HEK293 (cell line): ENCODE measurements around the gene PROK1.

Source experiments
- CTCF ChIA-PET: fragments of 350-600 bp; formaldehyde crosslinking; extraction: SDS; loops from one replicate; lab custom pipeline; 2021; ENCODE audit warnings: antibody characterized with exemption; lab: Yijun Ruan, JAX
- POLR2A ChIA-PET: fragments of 300-600 bp; formaldehyde crosslinking; extraction: SDS; loops from one replicate; lab custom pipeline; 2020; ENCODE audit warnings: antibody characterized with exemption, inconsistent platforms; lab: Yijun Ruan, JAX
- H3K27ac ChIP-seq: fragments of 200-500 bp; sonication (Bioruptor generic); 2 replicates; pipeline ENCODE4 v1.5.1; 2014; ENCODE audit warnings: low read depth, low read length, control low read depth, inconsistent platforms; ENCODE audit errors: extremely low read depth
- H3K36me3 ChIP-seq, 2 experiments: fragments of 200-500 bp in 1 of 2; sonication (Bioruptor generic) in 1 of 2; 1 replicate in 1 of 2; 2 replicates in 1 of 2; pipeline ENCODE4 v1.5.1; 2014 to 2017; ENCODE audit warnings: inconsistent platforms in 2 of 2, low read length in 2 of 2; ENCODE audit not compliant: control insufficient read depth in 2 of 2, insufficient read depth in 1 of 2
- H3K4me1 ChIP-seq: fragments of 200-500 bp; sonication (Bioruptor generic); 2 replicates; pipeline ENCODE4 v1.5.1; 2014; ENCODE audit warnings: mild to moderate bottlenecking, low read length, inconsistent platforms; ENCODE audit not compliant: control insufficient read depth, insufficient read depth
- H3K4me3 ChIP-seq: 2 replicates; pipeline ENCODE4 v1.5.1; 2011; ENCODE audit warnings: low read depth, mild to moderate bottlenecking, control low read depth, low read length, moderate library complexity
- H3K9me3 ChIP-seq: fragments of 200-500 bp; sonication (Bioruptor generic); 2 replicates; pipeline ENCODE4 v1.5.1; 2014; ENCODE audit warnings: low read depth, low read length, inconsistent platforms; ENCODE audit not compliant: control insufficient read depth, insufficient read depth
- BCL11B ChIP-seq: fragments of 450-650 bp; formaldehyde crosslinking; IDR thresholded peaks from 2 replicates; pipeline ENCODE4 v1.5.1; 2016; ENCODE audit warnings: low read depth, missing biosample characterization, missing genetic modification characterization
- GLI2 ChIP-seq: fragments of 450-650 bp; formaldehyde crosslinking; IDR thresholded peaks from 2 replicates; pipeline ENCODE4; 2017; ENCODE audit warnings: missing biosample characterization, missing genetic modification characterization, low read depth, borderline replicate concordance
- GLI4 ChIP-seq: fragments of 450-650 bp; formaldehyde crosslinking; IDR thresholded peaks from 2 replicates; pipeline ENCODE4 v1.5.1; 2016; ENCODE audit warnings: missing biosample characterization, missing genetic modification characterization
- HOXD13 ChIP-seq: sonication (generic); formaldehyde crosslinking; IDR thresholded peaks from 2 replicates; pipeline ENCODE4 v1.8.0; 2022; ENCODE audit warnings: missing genetic modification reagents, borderline replicate concordance
- KLF1 ChIP-seq: fragments of 450-650 bp; formaldehyde crosslinking; IDR thresholded peaks from 2 replicates; pipeline ENCODE4 v1.5.1; 2016; ENCODE audit warnings: missing biosample characterization, missing genetic modification characterization
- MEIS1 ChIP-seq: sonication (generic); formaldehyde crosslinking; IDR thresholded peaks from 2 replicates; pipeline ENCODE4 v1.8.1; 2022; ENCODE audit warnings: missing genetic modification reagents, mild to moderate bottlenecking, borderline replicate concordance
- SCRT1 ChIP-seq: fragments of 450-650 bp; formaldehyde crosslinking; IDR thresholded peaks from 2 replicates; pipeline ENCODE4 v1.5.1; 2016; ENCODE audit warnings: missing biosample characterization, missing genetic modification characterization, borderline replicate concordance
- SP3 ChIP-seq: fragments of 450-650 bp; formaldehyde crosslinking; IDR thresholded peaks from 2 replicates; pipeline ENCODE4 v1.5.1; 2016; ENCODE audit warnings: missing biosample characterization, missing genetic modification characterization
- WT1 ChIP-seq: fragments of 450-650 bp; formaldehyde crosslinking; IDR thresholded peaks from 2 replicates; pipeline ENCODE4 v1.5.1; 2016; ENCODE audit warnings: missing biosample characterization, missing genetic modification characterization
- YY1 ChIP-seq: fragments of 450-650 bp; formaldehyde crosslinking; IDR thresholded peaks from 2 replicates; pipeline ENCODE4 v1.5.1; 2018; ENCODE audit warnings: missing biosample characterization, missing genetic modification characterization
- ZBTB17 ChIP-seq: fragments of 450-650 bp; formaldehyde crosslinking; IDR thresholded peaks from 2 replicates; pipeline ENCODE4 v1.5.1; 2016; ENCODE audit warnings: missing biosample characterization, missing genetic modification characterization
- ZBTB21 ChIP-seq: fragments of 450-650 bp; formaldehyde crosslinking; IDR thresholded peaks from 2 replicates; pipeline ENCODE4 v1.5.1; 2017; ENCODE audit warnings: missing biosample characterization, missing genetic modification characterization
- ZFHX2 ChIP-seq: fragments of 450-650 bp; formaldehyde crosslinking; conservative IDR thresholded peaks from 2 replicates; pipeline ENCODE4 v1.5.1; 2016; ENCODE audit warnings: missing biosample characterization, missing genetic modification characterization
- ZFP41 ChIP-seq: fragments of 450-650 bp; formaldehyde crosslinking; IDR thresholded peaks from 2 replicates; pipeline ENCODE4 v1.5.1; 2016; ENCODE audit warnings: missing biosample characterization, missing genetic modification characterization, borderline replicate concordance
- ZNF112 ChIP-seq: fragments of 450-650 bp; formaldehyde crosslinking; IDR thresholded peaks from 2 replicates; pipeline ENCODE4 v1.5.0; 2017; ENCODE audit warnings: missing biosample characterization, missing genetic modification characterization
- ZNF184 ChIP-seq: fragments of 450-650 bp; IDR thresholded peaks from 2 replicates; pipeline ENCODE4 v1.5.1; 2018; ENCODE audit warnings: missing biosample characterization, mild to moderate bottlenecking, missing genetic modification characterization
- ZNF202 ChIP-seq: fragments of 450-650 bp; formaldehyde crosslinking; IDR thresholded peaks from 2 replicates; pipeline ENCODE4 v1.5.1; 2016; ENCODE audit warnings: missing biosample characterization, missing genetic modification characterization, borderline replicate concordance
- ZNF223 ChIP-seq: fragments of 450-650 bp; formaldehyde crosslinking; IDR thresholded peaks from 2 replicates; pipeline ENCODE4 v1.5.1; 2016; ENCODE audit warnings: missing biosample characterization, missing genetic modification characterization
- ZNF248 ChIP-seq: fragments of 450-650 bp; formaldehyde crosslinking; IDR thresholded peaks from 2 replicates; pipeline ENCODE4 v1.5.1; 2017; ENCODE audit warnings: missing biosample characterization, missing genetic modification characterization
- ZNF266 ChIP-seq: fragments of 450-650 bp; formaldehyde crosslinking; IDR thresholded peaks from 2 replicates; pipeline ENCODE4 v1.5.1; 2016; ENCODE audit warnings: missing biosample characterization, missing genetic modification characterization, low read depth
- ZNF37A ChIP-seq: fragments of 450-650 bp; IDR thresholded peaks from 2 replicates; pipeline ENCODE4 v1.5.1; 2018; ENCODE audit warnings: missing biosample characterization, missing genetic modification characterization
- ZNF529 ChIP-seq: fragments of 450-650 bp; formaldehyde crosslinking; IDR thresholded peaks from 2 replicates; pipeline ENCODE4 v1.5.1; 2017; ENCODE audit warnings: missing genetic modification characterization, missing biosample characterization; ENCODE audit not compliant: insufficient replicate concordance
- ZNF558 ChIP-seq: fragments of 450-650 bp; formaldehyde crosslinking; IDR thresholded peaks from 2 replicates; pipeline ENCODE4 v1.5.1; 2016; ENCODE audit warnings: missing biosample characterization, missing genetic modification characterization
- ZNF600 ChIP-seq: fragments of 450-650 bp; formaldehyde crosslinking; IDR thresholded peaks from 2 replicates; pipeline ENCODE4 v1.5.1; 2016; ENCODE audit warnings: missing biosample characterization, missing genetic modification characterization
- ZNF621 ChIP-seq: fragments of 450-650 bp; formaldehyde crosslinking; IDR thresholded peaks from 2 replicates; pipeline ENCODE4 v1.5.1; 2017; ENCODE audit warnings: missing biosample characterization, missing genetic modification characterization
- ZNF626 ChIP-seq: fragments of 450-650 bp; sonication (Bioruptor Pico); formaldehyde crosslinking; IDR thresholded peaks from 2 replicates; pipeline ENCODE4 v1.5.1; 2018; ENCODE audit warnings: missing biosample characterization, missing genetic modification characterization, inconsistent platforms
- ZNF654 ChIP-seq: fragments of 450-650 bp; formaldehyde crosslinking; IDR thresholded peaks from 2 replicates; pipeline ENCODE4 v1.5.1; 2016; ENCODE audit warnings: low read depth, missing biosample characterization, missing genetic modification characterization
- ZNF658 ChIP-seq: fragments of 450-650 bp; formaldehyde crosslinking; IDR thresholded peaks from 2 replicates; pipeline ENCODE4; 2016; ENCODE audit warnings: missing biosample characterization, missing genetic modification characterization
- ZNF660 ChIP-seq: fragments of 450-650 bp; IDR thresholded peaks from 2 replicates; pipeline ENCODE4 v1.5.1; 2018; ENCODE audit warnings: missing biosample characterization, mild to moderate bottlenecking, missing genetic modification characterization
- ZNF664 ChIP-seq: fragments of 450-650 bp; formaldehyde crosslinking; IDR thresholded peaks from 2 replicates; pipeline ENCODE4 v1.5.1; 2016; ENCODE audit warnings: missing biosample characterization, missing genetic modification characterization
- ZNF747 ChIP-seq: fragments of 450-650 bp; formaldehyde crosslinking; IDR thresholded peaks from 2 replicates; pipeline ENCODE4 v1.5.1; 2016; ENCODE audit warnings: missing biosample characterization, missing genetic modification characterization
- ZNF792 ChIP-seq: fragments of 450-650 bp; formaldehyde crosslinking; IDR thresholded peaks from 2 replicates; pipeline ENCODE4 v1.5.1; 2016; ENCODE audit warnings: missing biosample characterization, missing genetic modification characterization
- TF ChIP-seq, protein P1 (sequence below): fragments of 450-650 bp; formaldehyde crosslinking; IDR thresholded peaks from 2 replicates; pipeline ENCODE4 v1.5.1; 2016; ENCODE audit warnings: missing biosample characterization, missing genetic modification characterization
- TF ChIP-seq, protein P2 (sequence below): fragments of 450-650 bp; IDR thresholded peaks from 2 replicates; pipeline ENCODE4 v1.5.1; 2018; ENCODE audit warnings: missing biosample characterization, mild to moderate bottlenecking, missing genetic modification characterization
- TF ChIP-seq, protein P3 (sequence below): fragments of 450-650 bp; formaldehyde crosslinking; IDR thresholded peaks from 2 replicates; pipeline ENCODE4 v1.5.1; 2016; ENCODE audit warnings: missing biosample characterization, missing genetic modification characterization

The PROK1 gene

DNA sequence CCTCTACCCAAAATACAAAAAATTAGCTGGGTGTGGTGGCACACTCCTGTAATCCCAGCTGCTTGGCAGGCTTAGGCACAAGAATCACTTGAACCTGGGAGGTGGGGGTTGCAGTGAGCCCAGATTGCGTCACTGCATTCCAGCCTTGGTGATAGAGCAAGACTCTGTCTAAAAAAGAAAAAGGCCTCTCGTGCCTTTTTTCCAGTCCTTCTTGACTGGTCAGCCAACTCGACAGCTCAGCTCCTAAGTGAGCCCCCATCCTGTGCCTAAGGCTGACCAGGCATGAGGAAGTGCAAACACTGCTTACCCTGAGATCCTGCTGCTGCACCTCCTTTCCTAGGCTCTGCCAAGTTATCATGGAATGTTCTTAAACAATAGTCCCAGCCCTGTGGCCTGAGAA, 10.1 kb upstream of the PROK1 start:
- no peak for TF ChIP-seq ZFP41 (tag by site-specific recombination)
- no peak for TF ChIP-seq ZFHX2 (tag by site-specific recombination)
- no peak for TF ChIP-seq ZNF792 (tag by site-specific recombination)
- no peak for TF ChIP-seq ZNF184 (tag by site-specific recombination)
- no peak for TF ChIP-seq ZNF600 (tag by site-specific recombination)
- TF ChIP-seq, protein P1, sequence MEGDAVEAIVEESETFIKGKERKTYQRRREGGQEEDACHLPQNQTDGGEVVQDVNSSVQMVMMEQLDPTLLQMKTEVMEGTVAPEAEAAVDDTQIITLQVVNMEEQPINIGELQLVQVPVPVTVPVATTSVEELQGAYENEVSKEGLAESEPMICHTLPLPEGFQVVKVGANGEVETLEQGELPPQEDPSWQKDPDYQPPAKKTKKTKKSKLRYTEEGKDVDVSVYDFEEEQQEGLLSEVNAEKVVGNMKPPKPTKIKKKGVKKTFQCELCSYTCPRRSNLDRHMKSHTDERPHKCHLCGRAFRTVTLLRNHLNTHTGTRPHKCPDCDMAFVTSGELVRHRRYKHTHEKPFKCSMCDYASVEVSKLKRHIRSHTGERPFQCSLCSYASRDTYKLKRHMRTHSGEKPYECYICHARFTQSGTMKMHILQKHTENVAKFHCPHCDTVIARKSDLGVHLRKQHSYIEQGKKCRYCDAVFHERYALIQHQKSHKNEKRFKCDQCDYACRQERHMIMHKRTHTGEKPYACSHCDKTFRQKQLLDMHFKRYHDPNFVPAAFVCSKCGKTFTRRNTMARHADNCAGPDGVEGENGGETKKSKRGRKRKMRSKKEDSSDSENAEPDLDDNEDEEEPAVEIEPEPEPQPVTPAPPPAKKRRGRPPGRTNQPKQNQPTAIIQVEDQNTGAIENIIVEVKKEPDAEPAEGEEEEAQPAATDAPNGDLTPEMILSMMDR: no peak
- TF ChIP-seq ZNF654 (tag by site-specific recombination): no peak
- no peak for TF ChIP-seq ZNF202 (tag by site-specific recombination)
- no peak for TF ChIP-seq GLI2 (tag by site-specific recombination)
- TF ChIP-seq ZNF626 (tag by site-specific recombination): no peak
- no peak for TF ChIP-seq ZNF223
- TF ChIP-seq ZNF558 (tag by site-specific recombination): no peak
- TF ChIP-seq ZNF660: no peak
- TF ChIP-seq ZNF266 (tag by site-specific recombination): no peak
- no peak for TF ChIP-seq ZNF621 (tag by site-specific recombination)
- TF ChIP-seq KLF1: no peak
- TF ChIP-seq WT1 (tag by site-specific recombination): no peak
- no peak for TF ChIP-seq ZNF658
- Histone ChIP-seq H3K27ac (no peak overlapping the region), H3K4me1 (no peaks in the 10 kb centered on the region), H3K36me3 (no peaks in the 10 kb centered on the region), H3K9me3 (no peaks in the 10 kb centered on the region), H3K4me3 (no peak overlapping the region)
- ChIA-PET CTCF (interaction anchor here (1.1 to 2.3 kb wide), 3 partner anchors 19 to 55 kb away, joined by 4 to 12 read pairs (median 5); no protein-coding TSS in a partner anchor), POLR2A (no interaction called here)

DNA sequence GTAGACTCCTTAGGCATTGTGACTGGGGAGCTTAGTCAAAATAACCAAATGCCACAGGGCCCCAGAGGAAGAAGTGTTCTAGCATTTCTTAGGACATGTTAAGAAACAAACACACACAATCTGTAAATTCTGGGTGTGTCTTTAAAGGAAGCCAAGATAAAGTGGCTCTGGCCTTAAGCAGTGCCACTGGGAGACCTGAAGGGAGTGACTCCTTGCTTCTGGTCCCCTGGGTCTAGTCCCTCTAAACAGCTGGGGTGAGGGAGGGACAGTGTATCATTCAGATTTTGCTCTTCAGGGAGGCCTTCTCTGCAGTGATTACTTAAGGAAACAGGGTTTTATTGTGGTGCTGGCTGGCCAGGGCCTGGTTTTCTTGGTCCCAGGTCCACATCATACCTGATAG, 9.1 kb upstream of the PROK1 start:
- POLR2A ChIA-PET: no interaction called here
- no peaks in the 10 kb centered on the region for H3K9me3 ChIP-seq
- no peaks in the 10 kb centered on the region for H3K36me3 ChIP-seq
- TF ChIP-seq ZNF248: no peak
- TF ChIP-seq ZNF266 (tag by site-specific recombination): no peak
- no peak for TF ChIP-seq ZBTB21 (tag by site-specific recombination)
- no peak for TF ChIP-seq ZNF664 (tag by site-specific recombination)
- no peak for TF ChIP-seq YY1 (tag by site-specific recombination)
- TF ChIP-seq HOXD13: no peak
- TF ChIP-seq GLI4: no peak
- TF ChIP-seq SP3: no peak
- TF ChIP-seq ZNF747 (tag by site-specific recombination): no peak
- TF ChIP-seq ZNF529: no peak
- TF ChIP-seq MEIS1 (CRISPR knock-in tag): no peak
- TF ChIP-seq, protein P2, sequence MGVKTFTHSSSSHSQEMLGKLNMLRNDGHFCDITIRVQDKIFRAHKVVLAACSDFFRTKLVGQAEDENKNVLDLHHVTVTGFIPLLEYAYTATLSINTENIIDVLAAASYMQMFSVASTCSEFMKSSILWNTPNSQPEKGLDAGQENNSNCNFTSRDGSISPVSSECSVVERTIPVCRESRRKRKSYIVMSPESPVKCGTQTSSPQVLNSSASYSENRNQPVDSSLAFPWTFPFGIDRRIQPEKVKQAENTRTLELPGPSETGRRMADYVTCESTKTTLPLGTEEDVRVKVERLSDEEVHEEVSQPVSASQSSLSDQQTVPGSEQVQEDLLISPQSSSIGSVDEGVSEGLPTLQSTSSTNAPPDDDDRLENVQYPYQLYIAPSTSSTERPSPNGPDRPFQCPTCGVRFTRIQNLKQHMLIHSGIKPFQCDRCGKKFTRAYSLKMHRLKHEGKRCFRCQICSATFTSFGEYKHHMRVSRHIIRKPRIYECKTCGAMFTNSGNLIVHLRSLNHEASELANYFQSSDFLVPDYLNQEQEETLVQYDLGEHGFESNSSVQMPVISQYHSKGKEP: no peak
- no peak for TF ChIP-seq ZNF37A (tag by site-specific recombination)
- TF ChIP-seq ZBTB17 (tag by site-specific recombination): no peak
- TF ChIP-seq, protein P3, sequence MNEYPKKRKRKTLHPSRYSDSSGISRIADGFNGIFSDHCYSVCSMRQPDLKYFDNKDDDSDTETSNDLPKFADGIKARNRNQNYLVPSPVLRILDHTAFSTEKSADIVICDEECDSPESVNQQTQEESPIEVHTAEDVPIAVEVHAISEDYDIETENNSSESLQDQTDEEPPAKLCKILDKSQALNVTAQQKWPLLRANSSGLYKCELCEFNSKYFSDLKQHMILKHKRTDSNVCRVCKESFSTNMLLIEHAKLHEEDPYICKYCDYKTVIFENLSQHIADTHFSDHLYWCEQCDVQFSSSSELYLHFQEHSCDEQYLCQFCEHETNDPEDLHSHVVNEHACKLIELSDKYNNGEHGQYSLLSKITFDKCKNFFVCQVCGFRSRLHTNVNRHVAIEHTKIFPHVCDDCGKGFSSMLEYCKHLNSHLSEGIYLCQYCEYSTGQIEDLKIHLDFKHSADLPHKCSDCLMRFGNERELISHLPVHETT (tag by site-specific recombination): no peak
- TF ChIP-seq SCRT1: no peak
- TF ChIP-seq ZFHX2 (tag by site-specific recombination): no peak
- TF ChIP-seq ZNF112 (tag by site-specific recombination): no peak
- TF ChIP-seq BCL11B (tag by site-specific recombination): no peak
- TF ChIP-seq, all 188 proteins: peak for 0
- CTCF ChIA-PET: interaction anchor here (1.3 to 1.8 kb wide), 2 partner anchors 8 to 19 kb away, joined by 3 to 5 read pairs; no protein-coding TSS in a partner anchor
- H3K4me1 ChIP-seq: no peaks in the 10 kb centered on the region
- H3K4me3 ChIP-seq: no peak overlapping the region
- H3K27ac ChIP-seq: no peak overlapping the region
